C4-2B (cell line): Measurements from ENCODE around the gene FOXS1.
"Not testable (repeated sequence)": the region's sequence is repeated elsewhere in the genome, so short reads cannot be mapped to it uniquely, and the experiment has no call there.

ENCODE experiments used
- H3K27ac ChIP-seq: fragments of 450-650 bp; 2 replicates; pipeline ENCODE4 v1.5.1; 2017
- CTCF ChIP-seq: fragments of 450-650 bp; conservative IDR thresholded peaks from 2 replicates; pipeline ENCODE4 v1.5.1; 2017; ENCODE audit warnings: mild to moderate bottlenecking
- ZFX ChIP-seq: fragments of 450-650 bp; IDR thresholded peaks from 2 replicates; pipeline ENCODE4 v1.6.1; 2017

The FOXS1 gene

DNA sequence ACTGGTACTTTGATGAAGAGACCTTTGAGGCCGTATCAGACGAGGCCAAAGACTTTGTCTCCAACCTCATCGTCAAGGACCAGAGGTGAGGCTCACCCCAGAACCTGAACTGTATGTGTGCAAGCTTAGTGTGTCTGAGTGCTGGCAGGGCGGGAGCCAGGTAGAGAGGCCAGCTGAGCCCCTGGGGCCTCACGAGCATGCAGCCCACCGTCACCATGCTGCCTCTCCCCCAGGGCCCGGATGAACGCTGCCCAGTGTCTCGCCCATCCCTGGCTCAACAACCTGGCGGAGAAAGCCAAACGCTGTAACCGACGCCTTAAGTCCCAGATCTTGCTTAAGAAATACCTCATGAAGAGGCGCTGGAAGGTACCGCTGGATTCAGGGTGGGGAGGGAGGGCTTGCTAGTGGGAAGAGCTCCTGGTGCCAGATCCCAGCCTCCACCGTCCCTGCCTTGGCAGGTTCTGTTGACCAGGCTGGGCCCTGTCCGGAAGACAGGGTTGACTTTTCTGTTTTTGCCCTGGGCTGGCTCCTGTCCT, 13.6 kb downstream of the FOXS1 start:
- no peak for TF ChIP-seq ZFX
- no peak for TF ChIP-seq CTCF

DNA sequence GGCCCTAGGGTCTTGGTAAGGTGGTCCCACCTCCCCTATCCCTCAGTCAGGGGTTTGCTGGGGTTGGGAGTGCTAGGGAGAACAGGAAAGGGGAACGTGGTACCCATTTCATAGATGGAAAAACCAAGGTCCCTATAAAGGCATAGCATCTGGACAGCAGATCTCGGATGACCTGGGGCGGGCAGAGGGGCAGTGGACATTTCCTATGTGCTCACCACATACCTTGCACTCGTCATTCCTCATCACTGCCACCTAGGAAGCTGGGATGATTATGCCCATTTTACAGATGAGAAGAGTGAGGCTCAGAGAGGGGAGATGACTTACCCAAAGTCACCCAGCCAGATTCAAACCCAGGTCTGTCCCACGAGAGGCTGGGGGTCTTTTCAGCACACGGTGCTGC, 14.2 kb downstream of the FOXS1 start:
- H3K27ac ChIP-seq: no peak overlapping the region
- TF ChIP-seq CTCF (no peak), ZFX (no peak)

More for the DNA sequence above, 13.6 kb downstream of the FOXS1 start:
- H3K27ac ChIP-seq: no peak overlapping the region

DNA sequence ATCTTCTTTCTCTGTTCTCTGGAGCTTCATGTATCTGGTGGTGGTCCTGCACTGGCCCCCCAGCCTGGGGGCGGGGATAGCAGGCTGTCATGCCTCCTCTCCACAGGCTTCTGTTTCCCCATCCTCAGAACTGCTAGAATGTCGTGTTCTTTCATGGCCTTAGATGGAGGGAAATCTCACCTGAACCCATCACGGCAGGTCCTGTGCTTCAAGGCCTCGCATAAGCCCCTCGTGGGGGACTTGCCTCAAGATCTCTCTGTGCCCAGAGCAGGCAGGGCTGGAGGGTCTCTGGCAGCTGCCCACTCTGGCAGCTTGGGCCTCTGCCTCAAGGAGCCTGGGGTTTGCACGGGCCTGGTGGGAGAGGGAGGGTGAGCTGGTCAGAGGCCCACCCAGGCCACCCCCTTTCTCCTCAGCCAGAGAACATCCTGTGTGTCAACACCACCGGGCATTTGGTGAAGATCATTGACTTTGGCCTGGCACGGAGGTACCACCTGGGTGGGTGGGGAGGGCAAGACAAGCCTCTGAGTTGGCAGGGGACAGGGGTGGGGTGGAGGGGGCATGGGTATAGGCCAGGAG, 14.9 kb downstream of the FOXS1 start:
- no peak overlapping the region for H3K27ac ChIP-seq
- TF ChIP-seq ZFX: no peak

GRCh38 chr20:31829731-31830130, 15.7 kb downstream of the FOXS1 start:
- TF ChIP-seq CTCF (no peak), ZFX (no peak)
- H3K27ac ChIP-seq: no peak overlapping the region

DNA sequence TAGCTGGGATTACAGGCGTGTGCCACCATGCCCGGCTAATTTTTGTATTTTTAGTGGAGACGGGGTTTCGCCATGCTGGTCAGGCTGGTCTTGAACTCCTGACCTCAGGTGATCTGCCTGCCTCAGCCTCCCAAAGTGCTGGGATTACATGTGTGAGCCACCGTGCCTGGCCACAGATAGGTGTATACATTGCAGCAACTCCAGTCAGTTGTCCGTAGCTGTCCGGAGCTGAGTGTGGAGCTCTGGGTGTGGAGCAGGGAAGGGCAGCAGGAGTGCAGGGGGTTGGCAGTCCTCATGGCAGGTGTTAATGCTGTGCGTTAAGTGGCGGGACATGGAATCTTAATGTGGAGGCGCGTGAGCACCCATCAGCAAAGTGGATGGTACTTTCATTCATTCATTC, 17.4 kb downstream of the FOXS1 start:
- H3K27ac ChIP-seq: not testable (repeated sequence)

DNA sequence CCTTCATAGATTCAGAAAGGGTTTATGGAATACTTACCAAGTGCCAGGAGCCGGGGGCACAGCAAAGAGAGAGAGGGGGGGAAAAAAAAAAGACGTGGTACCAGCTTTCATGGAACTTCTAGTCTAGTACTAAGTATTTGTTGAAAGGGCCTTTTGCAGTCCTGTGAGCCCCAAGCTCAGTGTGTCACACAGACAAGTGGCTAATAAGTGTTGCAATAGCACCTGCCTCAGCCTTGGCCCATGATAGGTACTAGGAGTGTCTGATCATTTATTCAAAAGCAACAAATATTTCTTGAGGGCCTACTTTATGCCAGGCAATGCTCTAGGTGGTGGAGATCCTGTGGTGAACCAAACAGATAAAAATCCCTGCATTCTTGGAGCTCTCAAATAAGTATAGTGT, 18.3 kb downstream of the FOXS1 start:
- no peak overlapping the region for H3K27ac ChIP-seq
- TF ChIP-seq CTCF (no peak), ZFX (no peak)

DNA sequence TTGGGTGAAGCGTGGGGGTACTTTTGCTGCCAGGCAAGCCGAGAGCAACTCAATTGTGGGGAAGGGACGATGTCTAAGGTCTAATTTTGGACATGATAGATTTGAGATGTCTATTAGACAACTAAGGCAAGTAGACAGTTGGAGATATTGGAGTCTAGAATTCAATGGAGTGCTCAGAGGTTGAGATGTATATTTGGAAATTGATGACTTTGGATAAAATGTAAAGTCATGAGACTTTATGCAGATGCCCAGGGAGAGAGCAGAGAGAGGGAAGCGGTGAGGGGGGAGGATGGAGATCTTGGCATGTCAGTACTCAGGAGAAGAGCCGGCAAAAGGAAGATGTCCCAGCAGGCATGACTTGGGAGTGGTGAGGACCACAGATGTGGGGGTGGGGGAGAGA, 19.3 kb downstream of the FOXS1 start:
- TF ChIP-seq CTCF (no peak), ZFX (no peak)
- no peak overlapping the region for H3K27ac ChIP-seq

- H3K27ac ChIP-seq: no peak overlapping the region
- TF ChIP-seq CTCF (no peak), ZFX (no peak)
These were observed 20.7 kb downstream of the FOXS1 start for GRCh38 chr20:31824554-31825313.
